Measurements from ENCODE around the gene ASB17. TPM values are rescaled to one million over a fixed set of nuclear protein-coding genes. Genes with fewer than 3 reads are reported as not detected.

Gene ASB17
- total RNA-seq, 1 donor from 2014 or later: not detected

DNA sequence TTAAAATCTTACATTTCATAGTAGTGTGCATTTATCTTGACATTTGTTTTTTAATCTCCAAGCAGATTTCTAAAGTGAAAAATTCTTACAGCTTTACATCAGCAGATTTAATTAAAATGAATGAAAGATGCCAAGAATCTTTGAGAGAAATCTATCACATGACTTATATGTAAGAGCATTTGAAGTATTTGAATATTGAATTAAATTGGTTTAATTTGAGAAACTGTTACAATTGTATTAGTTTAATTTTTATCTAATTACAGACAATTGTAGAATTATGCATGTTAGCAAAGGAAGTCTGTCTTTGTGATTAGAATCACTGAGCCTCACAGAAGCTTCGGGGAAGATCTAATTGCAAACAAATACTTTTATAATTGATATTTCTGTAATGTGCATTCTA is 52.2 kb downstream of the ASB17 start:
- DNase-seq (ENCODE audit: low read depth): no peak
- H3K27me3 ChIP-seq (ENCODE audit: control insufficient read depth, insufficient read depth, low read length): no peaks in the 10 kb centered on the region
- no peak overlapping the region for H3K4me3 ChIP-seq (ENCODE audit: low read depth, low read length)
- TF ChIP-seq, protein P1, sequence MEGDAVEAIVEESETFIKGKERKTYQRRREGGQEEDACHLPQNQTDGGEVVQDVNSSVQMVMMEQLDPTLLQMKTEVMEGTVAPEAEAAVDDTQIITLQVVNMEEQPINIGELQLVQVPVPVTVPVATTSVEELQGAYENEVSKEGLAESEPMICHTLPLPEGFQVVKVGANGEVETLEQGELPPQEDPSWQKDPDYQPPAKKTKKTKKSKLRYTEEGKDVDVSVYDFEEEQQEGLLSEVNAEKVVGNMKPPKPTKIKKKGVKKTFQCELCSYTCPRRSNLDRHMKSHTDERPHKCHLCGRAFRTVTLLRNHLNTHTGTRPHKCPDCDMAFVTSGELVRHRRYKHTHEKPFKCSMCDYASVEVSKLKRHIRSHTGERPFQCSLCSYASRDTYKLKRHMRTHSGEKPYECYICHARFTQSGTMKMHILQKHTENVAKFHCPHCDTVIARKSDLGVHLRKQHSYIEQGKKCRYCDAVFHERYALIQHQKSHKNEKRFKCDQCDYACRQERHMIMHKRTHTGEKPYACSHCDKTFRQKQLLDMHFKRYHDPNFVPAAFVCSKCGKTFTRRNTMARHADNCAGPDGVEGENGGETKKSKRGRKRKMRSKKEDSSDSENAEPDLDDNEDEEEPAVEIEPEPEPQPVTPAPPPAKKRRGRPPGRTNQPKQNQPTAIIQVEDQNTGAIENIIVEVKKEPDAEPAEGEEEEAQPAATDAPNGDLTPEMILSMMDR (IDR thresholded peaks at IDR 0.05; ENCODE audit: insufficient read depth, low read length, severe bottlenecking): no peak
- no peaks in the 10 kb centered on the region for H3K36me3 ChIP-seq (ENCODE audit: control insufficient read depth, insufficient read depth, low read length)
- FAIRE-seq: no peak

DNA sequence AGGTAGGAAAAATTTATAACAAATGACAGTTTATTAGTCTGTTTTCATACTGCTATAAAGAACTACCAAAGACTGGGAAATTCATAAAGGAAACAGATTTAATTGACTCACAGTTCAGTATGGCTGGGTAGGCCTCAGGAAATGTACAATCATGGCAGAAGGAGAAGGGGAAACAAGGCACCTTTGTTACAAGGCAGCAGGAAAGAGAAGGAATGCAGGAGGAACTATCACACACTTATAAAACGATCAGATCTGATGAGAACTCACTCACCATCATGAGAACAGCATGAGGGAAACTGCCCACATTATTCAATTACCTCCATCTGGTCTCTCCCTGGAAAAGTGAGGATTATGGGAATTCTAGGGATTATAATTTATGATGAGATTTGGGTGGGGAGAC is 61.3 kb downstream of the ASB17 start:
- FAIRE-seq: no peak
- DNase-seq (ENCODE audit: low read depth): no peak
- no peaks in the 10 kb centered on the region for H3K27me3 ChIP-seq (ENCODE audit: control insufficient read depth, insufficient read depth, low read length)

More for the DNA sequence above, 61.3 kb downstream of the ASB17 start:
- H3K36me3 ChIP-seq (ENCODE audit: control insufficient read depth, insufficient read depth, low read length): no peaks in the 10 kb centered on the region
- TF ChIP-seq, protein P1 (IDR thresholded peaks at IDR 0.05; ENCODE audit: insufficient read depth, low read length, severe bottlenecking): no peak
- no peak overlapping the region for H3K4me3 ChIP-seq (ENCODE audit: low read depth, low read length)

Other genes with a start within 250 kb of the ASB17 start
- 13.7 TPM in 2 replicates for gene ACADM, start 207.7 kb downstream of the ASB17 start, total RNA-seq
- 141 and 164 TPM in 2 replicates for gene RABGGTB, start 146.1 kb downstream of the ASB17 start, total RNA-seq
- 0.26 and 0.51 TPM in 2 replicates for gene MSH4, start 135.5 kb downstream of the ASB17 start, total RNA-seq
- gene ST6GALNAC3, start 142.3 kb upstream of the ASB17 start, total RNA-seq: 0.26 and 1.4 TPM in 2 replicates

All from bronchial epithelial cell (primary cell).